ENCODE measurements around the gene TRAF4.
"Not testable (repeated sequence)": the region's sequence is repeated elsewhere in the genome, so short reads cannot be mapped to it uniquely, and the experiment has no call there.

TRAF4 gene

GRCh38 chr17:28792877-28793661 lies 49.3 kb downstream of the TRAF4 start:
- DNase-seq (ENCODE audit: low read depth), result peak; percentile 43

- not testable (repeated sequence) for DNase-seq (ENCODE audit: low read depth)
Observed at GRCh38 chr17:28794846-28795441, 51.1 kb downstream of the TRAF4 start.

GRCh38 chr17:28796062-28796461 lies 52.3 kb downstream of the TRAF4 start:
- no peak for DNase-seq (ENCODE audit: low read depth)

Data from iris pigment epithelial cell (primary cell).